HG02938 (cell line): ENCODE results near the gene MAPK8.
"Not testable (repeated sequence)": the region's sequence is repeated elsewhere in the genome, so short reads cannot be mapped to it uniquely, and the experiment has no call there.

Experiments used
- ATAC-seq: cut with Tn5 transposase; IDR thresholded peaks from one replicate; pipeline ENCODE4 v1.9.1; 2021; ENCODE audit warnings: mild to moderate bottlenecking, moderate library complexity; ENCODE audit not compliant: unreplicated experiment

The MAPK8 gene

DNA sequence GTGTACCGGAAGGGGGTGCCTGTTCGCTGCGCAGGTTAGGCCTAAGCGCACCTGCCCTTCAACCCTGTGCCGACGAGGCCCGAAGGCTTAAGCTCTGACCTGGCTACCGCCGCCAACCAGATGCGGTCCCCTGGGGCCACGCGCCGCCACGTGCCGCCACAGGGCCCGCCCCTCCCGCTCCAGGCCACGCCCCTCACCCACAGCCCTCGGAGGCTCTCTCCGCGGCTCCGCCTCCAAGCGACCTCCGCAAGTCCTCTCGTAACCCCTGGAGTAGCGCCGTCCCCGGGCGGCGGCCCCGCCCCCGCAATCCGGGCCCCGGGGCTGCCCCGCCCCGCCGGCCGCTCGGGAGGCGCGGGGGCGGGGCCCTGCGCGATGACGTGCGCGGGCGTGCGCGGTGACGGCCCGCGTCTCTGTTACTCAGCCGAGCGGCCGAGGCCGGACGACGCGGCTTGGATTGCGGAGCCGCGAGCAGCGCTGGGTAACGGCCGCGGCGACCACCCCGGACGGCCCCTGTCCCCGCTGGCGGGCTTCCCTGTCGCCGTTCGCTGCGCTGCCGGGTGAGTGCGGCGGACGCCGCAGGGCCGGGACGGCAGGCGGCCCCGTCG is at the start of gene MAPK8:
Gene MAPK8 (plus strand): TSS at position 413 of the 605 bp plus-strand sequence. CDS start 94,984 bp downstream, outside the sequence.
- peak; percentile 79 for ATAC-seq

DNA sequence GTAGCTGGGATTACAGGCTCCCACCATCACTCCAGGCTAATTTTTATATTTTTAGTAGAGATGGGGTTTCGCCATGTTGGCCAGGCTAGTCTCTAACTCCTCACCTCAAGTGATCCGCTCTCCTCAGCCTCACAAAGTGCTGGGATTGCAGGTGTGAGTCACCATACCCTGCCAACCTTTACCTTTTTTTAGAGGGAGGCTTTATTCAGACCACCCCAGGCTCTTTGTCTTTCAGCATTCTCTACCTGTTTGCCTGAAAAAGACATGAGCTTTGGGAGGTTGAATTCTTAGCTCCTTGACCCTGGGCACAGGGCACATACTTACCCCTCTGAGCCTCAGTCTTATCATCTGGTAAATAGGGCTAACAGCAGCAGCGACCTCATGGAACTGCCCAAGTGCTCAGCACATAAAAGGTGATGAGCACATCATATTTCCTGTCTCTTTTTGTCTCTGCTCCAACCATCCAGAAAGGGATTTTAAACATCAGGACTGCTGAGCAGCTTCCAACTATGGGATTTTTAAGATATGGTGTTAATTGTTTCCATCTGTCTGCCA is 49.0 kb upstream of the MAPK8 start:
- ATAC-seq: no peak

DNA sequence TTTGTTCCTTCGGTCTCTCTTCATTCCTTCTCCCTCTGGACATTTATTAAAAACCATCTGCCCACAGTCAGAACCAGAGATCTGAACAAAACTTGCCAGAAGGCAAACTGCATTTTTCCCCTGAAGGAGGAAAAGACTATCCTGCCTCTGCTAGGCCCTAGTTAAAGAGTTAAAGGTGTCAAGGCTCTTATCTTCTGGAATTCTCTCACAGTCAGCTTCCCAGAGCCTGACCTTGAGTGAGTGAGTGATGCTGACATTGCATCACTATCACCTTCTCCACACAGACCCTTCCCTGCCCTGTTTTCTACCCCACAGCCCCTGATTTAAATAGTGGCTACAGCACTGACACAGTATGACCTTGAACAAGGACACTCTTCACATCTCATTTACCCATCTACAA is 48.4 kb upstream of the MAPK8 start:
- ATAC-seq: no peak

DNA sequence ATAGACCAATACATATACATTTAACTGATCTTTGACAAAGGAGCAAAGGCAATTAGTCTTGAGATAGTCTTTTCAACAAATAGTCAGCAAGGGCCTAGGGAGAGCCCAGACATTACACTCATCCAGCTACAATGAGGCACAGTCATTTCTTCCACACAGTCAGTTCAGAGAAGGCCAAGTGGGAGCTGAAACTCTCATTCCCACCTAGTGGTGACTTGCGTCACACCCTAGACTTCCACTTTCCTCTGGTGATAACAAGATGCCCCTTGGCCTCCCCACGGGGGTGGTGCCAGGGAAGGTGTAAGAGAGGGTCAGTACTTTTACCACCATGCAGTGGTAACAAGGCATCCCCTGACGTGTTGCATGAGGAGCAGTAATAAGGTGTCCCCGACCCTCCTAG is 39.9 kb upstream of the MAPK8 start:
- ATAC-seq: no peak

DNA sequence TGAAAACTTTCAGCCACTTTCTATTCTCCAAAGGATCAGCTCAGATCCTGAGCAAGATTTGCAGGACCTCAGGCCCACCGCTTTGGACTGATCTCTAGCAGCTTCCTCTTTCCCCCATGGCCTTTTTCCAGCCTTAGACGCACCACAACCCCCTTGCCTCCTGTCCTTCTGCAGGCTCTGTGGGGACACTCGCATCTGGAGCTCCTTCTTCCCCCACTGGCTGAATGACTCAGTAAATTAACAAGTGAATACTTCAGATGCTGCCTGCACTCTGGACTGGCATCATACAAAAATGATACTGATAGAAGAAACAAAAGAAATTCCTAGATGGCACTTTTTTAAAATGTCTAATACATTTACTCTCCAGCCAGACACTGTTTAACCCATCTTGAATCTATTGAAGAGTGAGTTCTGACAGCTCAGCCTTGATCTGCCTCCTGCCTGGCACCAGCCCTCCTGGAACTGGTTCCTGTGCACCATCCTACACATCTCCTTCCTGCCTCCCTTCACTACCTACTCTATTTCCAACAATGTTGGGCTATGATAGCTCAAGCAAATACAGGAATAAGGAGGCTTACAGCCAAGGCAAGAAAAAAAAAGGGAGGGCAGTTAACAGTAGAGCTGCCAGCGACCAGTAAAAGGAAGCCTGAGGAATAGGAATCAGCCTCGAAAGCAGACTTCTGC is 35.3 kb upstream of the MAPK8 start:
- no peak for ATAC-seq

DNA sequence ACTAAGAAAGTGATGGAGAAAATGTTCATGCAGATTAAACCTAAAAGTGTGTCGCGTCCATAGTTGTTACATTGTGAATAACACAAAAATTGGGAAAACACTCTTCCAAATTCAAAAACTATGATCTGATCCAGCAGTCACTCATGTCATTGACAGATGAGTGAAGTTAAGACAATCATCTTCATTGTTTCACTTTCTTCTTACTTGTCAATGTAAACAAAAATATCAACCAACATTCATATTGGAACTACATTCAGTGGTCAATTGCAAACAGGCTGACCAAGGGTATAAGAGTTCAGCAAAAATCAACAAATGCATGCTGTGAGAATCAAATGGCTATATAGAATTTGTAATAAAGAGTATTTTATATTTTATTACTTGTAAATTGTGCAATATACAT is 33.8 kb upstream of the MAPK8 start:
- ATAC-seq: no peak

DNA sequence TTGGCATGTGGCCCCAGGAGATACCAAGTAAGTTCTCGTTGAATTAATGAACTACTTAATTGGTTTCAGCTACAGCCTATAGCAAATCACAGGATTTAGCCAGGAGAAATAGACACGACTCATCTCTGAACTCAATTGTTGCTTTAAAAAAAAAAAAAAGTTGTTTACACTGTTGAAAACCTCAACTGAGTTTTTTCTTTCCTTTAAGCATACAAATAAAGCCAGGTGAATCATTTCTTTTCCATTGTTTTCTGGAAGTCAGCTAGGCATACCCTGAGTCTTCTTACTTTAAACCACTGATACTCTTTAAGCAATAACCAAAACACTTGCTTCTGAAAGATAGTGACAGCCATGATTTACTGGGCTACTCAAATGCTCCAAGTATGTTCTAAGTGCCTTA is 32.7 kb upstream of the MAPK8 start:
- ATAC-seq: no peak

DNA sequence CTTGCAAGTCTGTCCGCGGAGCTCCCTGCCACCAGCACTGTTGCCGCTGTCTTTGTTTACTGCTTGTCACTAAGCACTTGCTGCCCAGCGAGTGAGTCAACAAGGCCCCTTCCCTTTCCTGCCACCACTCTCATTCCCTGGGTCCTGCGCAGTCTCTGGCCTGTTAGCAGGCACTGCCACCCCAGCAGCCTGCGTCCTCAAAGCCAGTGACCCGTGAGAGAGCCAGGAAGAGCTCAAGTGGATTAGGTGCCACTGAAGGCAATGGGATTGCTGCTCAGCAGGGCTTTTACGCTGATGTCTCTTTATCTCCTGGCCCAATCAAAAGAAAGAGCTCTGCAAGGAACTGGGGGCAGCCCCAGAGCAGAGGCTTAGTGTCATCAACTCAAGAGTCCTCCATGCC is 31.8 kb upstream of the MAPK8 start, which contains the start of gene FRMPD2:
Gene FRMPD2 (minus strand): TSS at position 61 of the 400 bp plus-strand sequence. CDS start 129 bp downstream, outside the sequence.
- ATAC-seq: no peak

DNA sequence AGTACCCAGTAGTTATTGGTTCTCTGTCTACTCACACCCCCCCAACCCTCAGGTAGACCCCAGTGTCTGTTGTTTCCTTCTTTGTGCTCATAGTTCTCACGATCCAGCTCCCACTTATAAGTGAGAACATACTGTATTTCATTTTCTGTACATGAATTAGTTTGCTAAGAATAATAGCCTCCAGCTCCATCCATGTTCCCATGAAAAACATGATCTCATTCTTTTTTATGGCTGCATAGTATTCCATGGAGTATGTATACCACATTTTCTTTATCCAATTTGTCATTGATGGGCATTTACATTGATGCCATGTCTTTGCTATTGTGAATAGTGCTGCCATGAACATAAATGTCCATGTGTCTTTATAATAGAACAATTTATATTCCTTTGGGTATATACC is 29.4 kb upstream of the MAPK8 start:
- ATAC-seq: no peak

DNA sequence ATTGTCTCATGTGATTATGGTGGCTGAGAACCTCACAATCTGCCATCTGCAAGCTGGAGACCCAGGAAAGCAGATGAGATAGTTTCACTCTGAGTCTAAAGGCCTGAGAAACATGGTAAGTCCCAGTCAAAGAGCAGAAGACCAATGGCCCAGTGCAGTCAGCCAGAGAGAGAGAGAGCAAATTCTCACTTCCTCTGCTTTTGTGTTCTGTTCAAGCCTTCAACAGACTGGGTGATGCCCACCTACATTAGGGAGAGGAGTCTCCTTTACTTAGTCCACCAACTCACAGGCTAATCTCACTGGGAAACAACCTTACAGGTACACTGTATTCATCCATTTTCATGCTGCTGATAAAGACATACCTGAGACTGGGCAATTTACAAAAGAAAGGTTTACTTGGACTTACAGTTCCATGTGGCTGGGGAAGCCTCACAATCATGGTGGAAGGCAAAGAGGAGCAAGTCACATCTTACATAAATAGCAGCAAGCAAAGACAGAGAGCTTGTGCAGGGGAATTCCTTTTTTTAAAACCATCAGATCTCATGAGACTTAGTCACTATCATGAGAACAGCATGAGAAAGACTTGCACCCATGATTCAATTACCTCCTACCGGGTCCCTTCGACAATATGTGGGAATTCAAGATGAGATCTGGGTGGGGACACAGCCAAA is 27.3 kb upstream of the MAPK8 start:
- peak; percentile 85 for ATAC-seq

DNA sequence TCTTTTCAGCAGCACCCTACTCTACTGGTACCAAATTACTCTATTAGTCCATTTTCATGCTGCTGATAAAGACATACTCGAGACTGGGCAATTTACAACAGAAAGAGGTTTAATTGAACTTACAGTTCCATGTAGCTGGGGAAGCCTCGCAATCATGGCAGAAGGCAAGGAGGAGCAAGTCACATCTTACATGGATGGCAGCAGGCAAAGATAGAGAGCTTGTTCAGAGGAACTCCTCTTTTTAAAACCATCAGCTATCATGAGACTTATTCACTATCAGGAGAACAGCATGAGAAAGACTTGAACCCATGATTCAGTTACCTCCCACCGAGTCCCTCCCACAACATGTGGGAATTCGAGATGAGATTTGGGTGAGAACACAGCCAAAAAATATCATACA is 24.8 kb upstream of the MAPK8 start:
- not testable (repeated sequence) for ATAC-seq

DNA sequence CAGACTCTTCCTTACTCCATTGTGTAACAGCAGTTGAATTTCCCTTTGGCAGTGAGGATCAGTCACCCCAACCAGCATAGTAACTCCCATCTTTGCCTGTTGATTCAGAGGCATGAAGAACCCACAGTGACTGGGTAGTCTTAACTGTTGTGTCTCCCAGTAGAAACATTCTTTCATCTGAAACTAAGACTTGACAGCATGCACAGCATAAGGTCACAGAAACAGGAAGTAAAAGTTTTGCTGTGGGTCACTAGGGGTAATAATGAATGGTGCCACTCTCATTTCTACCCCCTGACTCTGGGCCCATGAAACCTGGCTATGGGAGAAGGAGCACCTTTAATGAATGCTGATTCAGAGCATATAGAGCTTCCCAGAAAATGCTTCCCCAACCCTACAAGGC is 23.6 kb upstream of the MAPK8 start:
- ATAC-seq: peak; percentile 69

DNA sequence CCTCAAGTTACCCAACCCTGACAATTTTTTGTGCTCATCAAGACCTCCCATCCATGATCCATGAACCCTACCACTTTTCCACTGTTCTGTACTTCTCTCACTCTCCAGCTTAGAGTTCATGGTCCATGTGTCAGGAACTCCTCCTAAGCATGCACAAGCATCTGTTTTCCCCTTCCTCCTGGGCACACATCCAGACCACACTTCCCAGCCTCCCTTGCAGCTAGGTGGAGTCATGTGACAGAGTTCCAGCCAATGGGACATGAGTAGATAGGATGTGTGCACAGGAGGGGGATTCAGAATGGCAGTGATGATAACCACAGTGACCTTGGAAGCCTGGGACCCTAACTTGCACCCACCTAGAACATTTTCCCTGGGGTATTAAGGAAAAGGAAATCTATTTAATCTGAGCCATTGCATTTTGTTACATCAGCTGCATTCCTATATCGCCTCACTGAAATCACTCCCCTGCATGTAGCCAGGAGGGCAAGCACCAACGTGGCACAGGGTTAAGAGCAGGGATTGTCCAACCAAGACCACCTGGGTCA is 22.4 kb upstream of the MAPK8 start:
- no peak for ATAC-seq

DNA sequence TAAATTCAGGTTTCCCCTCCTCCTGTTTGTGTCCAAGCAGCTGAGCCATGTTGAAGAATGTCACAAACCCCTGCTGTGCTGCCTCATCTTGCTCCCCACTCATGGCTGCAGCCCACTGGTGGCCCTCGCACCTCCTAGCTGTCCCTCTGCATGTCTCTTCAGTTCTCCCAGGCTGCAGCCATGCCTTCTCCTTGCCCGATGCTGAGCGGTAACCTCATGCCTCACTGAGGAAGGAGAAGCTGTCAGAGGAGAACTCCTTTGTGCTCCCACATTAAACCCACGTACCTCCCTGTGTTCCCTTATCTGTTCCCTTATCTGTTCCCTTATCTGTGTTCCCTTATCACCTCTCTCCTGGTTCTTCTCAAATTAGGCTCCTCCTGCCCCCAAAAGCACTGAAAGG is 21.7 kb upstream of the MAPK8 start:
- ATAC-seq: no peak

DNA sequence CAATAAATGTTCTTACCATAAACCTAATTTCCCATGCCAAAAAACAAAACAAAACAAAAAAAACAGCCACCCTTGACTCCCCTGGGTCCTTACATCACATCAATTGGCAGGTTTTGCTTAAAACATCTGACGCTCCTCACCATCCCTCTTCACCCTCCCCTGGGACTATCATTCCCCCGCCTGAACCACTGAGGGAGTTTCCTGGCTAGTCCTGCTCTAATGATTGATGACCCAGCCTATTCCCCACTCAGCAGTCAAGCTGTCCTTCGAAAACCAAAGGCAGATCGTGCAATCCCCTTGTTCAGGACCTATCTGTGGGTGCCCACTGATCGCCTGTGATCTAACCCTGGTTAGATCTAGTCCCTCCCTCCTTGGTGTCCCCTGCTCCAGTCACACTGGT is 20.8 kb upstream of the MAPK8 start:
- ATAC-seq: no peak

DNA sequence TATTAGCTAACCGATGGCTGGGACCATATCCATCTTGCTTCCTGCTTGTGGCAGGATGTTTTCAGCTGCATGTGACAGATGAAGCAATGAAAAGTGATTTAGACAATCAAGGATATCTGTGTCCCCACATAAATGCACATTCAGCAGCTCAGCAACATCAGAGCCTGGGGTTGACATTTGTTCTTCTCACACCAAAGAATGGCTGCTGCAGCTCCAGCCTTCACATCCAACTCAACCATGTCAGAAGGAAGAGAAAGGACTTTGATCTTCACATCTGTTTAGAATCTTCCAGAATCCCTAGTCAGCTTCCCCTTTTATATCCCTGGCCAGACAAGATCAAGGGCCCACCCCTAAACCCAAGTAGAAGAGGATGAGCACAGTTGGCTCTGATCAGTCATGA is 20.1 kb upstream of the MAPK8 start:
- no peak for ATAC-seq

DNA sequence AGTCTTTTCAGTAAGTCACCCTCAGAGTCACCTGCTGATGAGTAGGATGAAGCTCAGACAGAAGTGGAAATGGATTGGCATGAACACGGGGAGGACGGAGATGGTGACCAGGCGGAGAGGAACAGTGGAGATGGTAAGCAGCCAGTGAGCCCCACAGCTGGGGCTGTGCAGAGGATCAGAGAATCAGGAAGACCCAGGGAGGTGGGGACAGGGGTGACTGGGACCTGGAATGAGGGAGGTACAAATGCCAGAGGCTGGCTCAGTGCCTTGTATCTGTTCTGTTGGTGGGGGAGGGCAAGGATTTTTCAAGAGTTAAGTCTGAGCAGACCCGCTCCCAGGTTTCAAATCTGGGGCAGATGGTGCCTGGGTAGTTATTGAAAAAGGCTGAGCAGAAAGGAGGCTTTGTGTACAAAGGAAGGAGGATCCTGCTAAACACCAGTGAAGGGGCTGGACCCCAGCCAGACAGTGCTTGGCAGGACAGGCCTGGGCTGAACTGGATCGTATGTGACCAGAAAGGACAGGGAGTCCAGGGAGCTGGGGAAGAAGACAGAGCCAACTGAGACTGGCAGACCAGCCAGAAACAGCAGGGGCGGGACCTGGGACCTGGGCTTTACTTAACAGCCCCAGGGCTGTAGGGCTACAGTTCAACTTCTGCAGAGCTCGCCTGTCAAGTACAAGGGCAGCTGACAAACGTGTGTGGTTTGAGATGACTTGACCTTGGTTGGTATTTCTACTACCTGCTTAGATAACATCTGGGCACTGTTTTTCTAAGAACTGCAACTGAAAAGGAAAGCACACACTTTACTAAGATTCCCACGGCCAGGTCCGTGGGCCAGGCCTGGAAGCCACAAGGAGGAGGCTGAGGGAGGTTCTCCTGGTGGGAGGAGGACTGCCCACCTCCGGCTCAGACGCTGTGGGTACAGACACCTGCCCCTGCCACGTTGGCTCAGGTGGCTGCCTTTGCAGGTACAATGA is 18.8 kb upstream of the MAPK8 start:
- peak; percentile 42 for ATAC-seq

DNA sequence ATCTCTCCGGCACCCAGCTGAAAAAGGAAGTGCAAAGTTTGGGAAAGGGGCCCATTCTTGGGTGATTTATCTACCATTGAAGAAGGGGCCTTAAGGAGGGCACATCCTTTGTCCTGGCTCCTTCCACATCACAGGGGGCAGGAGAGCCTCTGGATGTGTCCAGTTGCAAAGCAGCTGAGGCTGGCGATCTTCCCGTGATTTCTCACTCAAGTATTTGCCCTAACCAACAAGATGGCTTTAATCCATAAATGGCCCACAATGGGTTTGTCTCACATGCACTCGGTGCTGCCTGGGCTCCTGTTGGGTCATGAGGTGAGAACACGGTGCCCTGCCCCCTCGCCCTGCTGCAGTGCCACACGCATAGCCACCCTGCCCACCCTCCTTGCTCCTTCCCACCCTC is 17.8 kb upstream of the MAPK8 start:
- no peak for ATAC-seq

DNA sequence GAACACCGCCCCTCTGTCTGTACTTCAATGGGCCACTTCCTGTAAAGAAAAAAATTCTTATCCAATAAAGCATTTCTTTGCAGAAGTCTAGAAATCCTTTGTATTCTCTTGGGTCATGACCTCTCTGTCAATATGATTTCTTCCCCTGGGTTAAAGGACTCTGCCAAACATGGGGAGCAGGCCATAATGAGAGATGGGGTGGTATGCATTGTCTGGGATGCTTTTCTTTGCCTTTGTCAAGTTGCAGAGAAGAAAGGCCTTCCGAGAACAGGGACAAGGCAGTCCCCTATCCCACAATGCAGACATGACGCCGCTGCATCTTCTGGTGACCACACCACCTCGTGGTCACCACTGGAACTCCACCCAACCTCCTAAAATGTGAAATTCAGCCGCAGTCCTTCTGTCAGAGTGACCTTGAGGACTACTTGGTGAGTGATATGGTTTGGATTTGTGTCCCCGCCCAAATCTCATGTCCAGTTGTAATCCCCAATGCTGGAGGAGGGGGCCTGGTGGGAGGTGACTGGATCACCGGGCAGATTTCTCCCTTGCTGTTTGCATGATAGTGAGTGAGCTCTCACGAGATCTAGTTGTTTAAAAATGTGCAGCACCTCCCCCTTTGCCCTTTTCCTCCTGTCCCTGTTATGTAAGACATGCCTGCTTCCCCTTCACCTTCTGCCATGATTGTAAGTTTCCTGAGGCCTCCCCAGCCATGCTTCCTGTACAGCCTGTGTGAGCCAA is 16.8 kb upstream of the MAPK8 start:
- no peak for ATAC-seq

DNA sequence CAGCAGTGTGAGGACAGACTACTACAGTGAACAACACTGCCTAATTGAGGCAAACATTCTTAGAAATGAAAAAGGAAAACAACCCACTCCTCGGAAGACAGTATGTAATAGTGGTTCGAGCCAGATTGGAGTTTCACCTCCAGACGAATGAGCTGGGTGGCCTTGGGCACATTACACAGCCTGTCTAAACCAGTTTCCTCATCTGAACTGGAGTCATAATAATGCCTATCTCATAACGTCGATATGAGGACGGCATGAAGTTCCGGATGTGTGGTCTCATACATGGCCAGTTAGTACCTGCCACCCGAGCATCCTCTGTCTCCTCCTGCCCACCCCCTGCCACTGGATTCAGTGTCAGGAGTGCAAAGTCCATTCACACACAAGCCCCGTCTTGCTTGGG is 16.2 kb upstream of the MAPK8 start:
- ATAC-seq: no peak
